K562 (cell line): Measurements from ENCODE around the gene DNAJC11. TPM values are rescaled to one million over a fixed set of nuclear protein-coding genes. Genes with fewer than 3 reads are reported as not detected.
A peak's percentile ranks its signal among the peaks of the same experiment; 100 is the strongest.

Experiments
- ARNT ChIP-seq, 2 experiments: fragments of 450-650 bp; IDR thresholded peaks; 2 replicates each; pipeline ENCODE4 v1.6.1; 2016; ENCODE audit warnings: mild to moderate bottlenecking in 1 of 2
- DACH1 ChIP-seq: fragments of 450-650 bp; IDR thresholded peaks from 2 replicates; pipeline ENCODE4 v1.6.1; 2018; ENCODE audit not compliant: partially characterized antibody
- DEAF1 ChIP-seq: fragments of 450-650 bp; formaldehyde crosslinking; IDR thresholded peaks from 2 replicates; pipeline ENCODE4 v1.4.0; 2020; ENCODE audit warnings: mild to moderate bottlenecking, moderate library complexity
- FOS ChIP-seq: IDR thresholded peaks from 3 replicates; pipeline ENCODE4 v1.6.1; 2011; ENCODE audit not compliant: insufficient read length; ENCODE audit errors: extremely low read depth
- HDGF ChIP-seq: fragments of 450-650 bp; IDR thresholded peaks from 2 replicates; pipeline ENCODE4 v1.6.1; 2016
- IFI16 ChIP-seq: fragments of 250-450 bp; sonication (Bioruptor Pico); IDR thresholded peaks from 2 replicates; pipeline ENCODE4 v2.1.2; 2022; ENCODE audit warnings: mild to moderate bottlenecking, inconsistent platforms
- ILF3 ChIP-seq: fragments of 450-650 bp; IDR thresholded peaks from 2 replicates; pipeline ENCODE4 v1.6.1; 2018; ENCODE audit warnings: antibody characterized with exemption, mild to moderate bottlenecking, moderate library complexity, borderline replicate concordance
- NR2C1 ChIP-seq, 2 experiments: fragments of 450-650 bp; IDR thresholded peaks; 2 replicates each; pipeline ENCODE4 v1.6.1; 2017; ENCODE audit warnings: mild to moderate bottlenecking in 2 of 2, antibody characterized with exemption in 1 of 2, inconsistent platforms in 1 of 2, missing compliant biosample characterization in 1 of 2, missing genetic modification characterization in 1 of 2
- PHF8 ChIP-seq: fragments of 200-600 bp; sonication (generic); IDR thresholded peaks from 2 replicates; pipeline ENCODE4 v1.6.1; 2012; ENCODE audit warnings: mixed run types, mild to moderate bottlenecking, inconsistent platforms, low read length, moderate library complexity, borderline replicate concordance
- PRPF4 ChIP-seq: fragments of 200-400 bp; formaldehyde crosslinking; IDR thresholded peaks from one replicate; pipeline ENCODE4 v1.6.1; 2017; ENCODE audit warnings: low read length, low read depth, mild to moderate bottlenecking; ENCODE audit not compliant: insufficient read depth, poor library complexity, severe bottlenecking
- RFX7 ChIP-seq: fragments of 250-450 bp; sonication (Bioruptor Pico); IDR thresholded peaks from 2 replicates; pipeline ENCODE4 v1.5.1; 2021; ENCODE audit warnings: mild to moderate bottlenecking
- RUNX1 ChIP-seq: sonication (generic); IDR thresholded peaks from 2 replicates; pipeline ENCODE4 v1.6.1; 2016; ENCODE audit warnings: antibody characterized with exemption, low read depth
- SFPQ ChIP-seq: fragments of 200-400 bp; formaldehyde crosslinking; IDR thresholded peaks from 2 replicates; pipeline ENCODE4 v1.6.1; 2017; ENCODE audit warnings: mild to moderate bottlenecking, low read depth, low read length, moderate library complexity
- SMAD3 ChIP-seq: fragments of 450-650 bp; formaldehyde crosslinking; conservative IDR thresholded peaks from 2 replicates; pipeline ENCODE4 v1.4.0; 2020; ENCODE audit warnings: mild to moderate bottlenecking
- SMC3 ChIP-seq: conservative IDR thresholded peaks from 2 replicates; pipeline ENCODE4 v1.6.1; 2011; ENCODE audit warnings: low read depth, low read length, improper control_type of control experiment; ENCODE audit not compliant: insufficient read depth
- TEAD4 ChIP-seq, 2 experiments: sonication (generic) in 1 of 2; formaldehyde crosslinking in 1 of 2; IDR thresholded peaks; 2 replicates each; pipeline versions ENCODE4 v1.6.1 to v1.8.0; 2012 to 2022; ENCODE audit warnings: borderline replicate concordance in 1 of 2, inconsistent platforms in 1 of 2, low read length in 1 of 2, mild to moderate bottlenecking in 1 of 2, missing genetic modification reagents in 1 of 2
- UBTF ChIP-seq, 2 experiments: IDR thresholded peaks; 2 replicates each; pipeline ENCODE4 v1.6.1; 2012; ENCODE audit warnings: improper control_type of control experiment in 2 of 2, low read depth in 2 of 2, low read length in 2 of 2, borderline replicate concordance in 1 of 2
- XRCC5 ChIP-seq: fragments of 200-400 bp; formaldehyde crosslinking; IDR thresholded peaks from 2 replicates; pipeline ENCODE4 v1.6.1; 2017; ENCODE audit warnings: low read depth, mild to moderate bottlenecking, low read length
- ZBTB17 ChIP-seq: fragments of 450-650 bp; formaldehyde crosslinking; IDR thresholded peaks from 2 replicates; pipeline ENCODE4 v1.4.0; 2020; ENCODE audit warnings: mild to moderate bottlenecking
- ZBTB8A ChIP-seq: fragments of 450-650 bp; IDR thresholded peaks from 2 replicates; pipeline ENCODE4 v1.6.1; 2018; ENCODE audit warnings: mild to moderate bottlenecking, moderate library complexity; ENCODE audit not compliant: partially characterized antibody
- ZFP36 ChIP-seq: fragments of 150-350 bp; IDR thresholded peaks from 2 replicates; pipeline ENCODE4 v1.6.1; 2018; ENCODE audit warnings: low read length, low read depth; ENCODE audit not compliant: partially characterized antibody
- ZNF444 ChIP-seq: fragments of 250-450 bp; sonication (Bioruptor Pico); IDR thresholded peaks from 2 replicates; pipeline ENCODE4 v1.4.0; 2020; ENCODE audit warnings: mild to moderate bottlenecking, moderate library complexity
- polyA plus RNA-seq, 8 experiments: library from polyadenylated mRNA; depleted of rRNA in 4 of 8; stranded (reverse) in 5 of 8; unstranded in 3 of 8; fragments of >200 nt; fragmentation: Nextera tagmentation in 2 of 8; fragmentation: Illumina TruSeq in 1 of 8; extraction: Ambion mirVana in 2 of 8; extraction: Trizol in 1 of 8; gene quantifications; 2 replicates each; pipeline versions ENCODE4 v1.2.1 to v1.2.3, GENCODE V29; 2011 to 2014; ENCODE audit warnings: inconsistent platforms in 1 of 8, missing spikeins in 1 of 8
- total RNA-seq, 7 experiments: library from RNA; depleted of rRNA in 6 of 7; stranded (reverse); fragments of >200 nt in 6 of 7; fragmentation: Illumina TruSeq in 2 of 7; extraction: Trizol in 2 of 7; gene quantifications; 2 replicates each; pipeline versions ENCODE4 v1.2.1 to v1.2.3, GENCODE V29; 2011 to 2021; ENCODE audit warnings: low replicate concordance in 1 of 7

DNAJC11 gene
- total and polyA plus RNA-seq, 9 of the 15 experiments (the other 6 are each of a cell fraction or from before 2014, with no cell fraction given) = 14.1 to 123 (median 76.6) TPM

GRCh38 chr1:6614929-6615785 lies 86.5 kb downstream of the DNAJC11 start (continued):
- TF ChIP-seq IFI16 (no peak), ZNF444 (CRISPR knock-in tag) (no peak), SMAD3 (no peak), SFPQ (no peak), ILF3 (no peak), ZFP36 (no peak), SMC3 (no peak), ZBTB8A (no peak), RUNX1 (no peak), PRPF4 (no peak), ZBTB17 (CRISPR knock-in tag) (no peak), RFX7 (CRISPR knock-in tag) (no peak), FOS (no peak), NR2C1 (IDR thresholded peaks at IDR 0.05) (no peak), NR2C1 (tag; IDR thresholded peaks at IDR 0.05) (no peak), HDGF (no peak), XRCC5 (no peak), TEAD4 (IDR thresholded peaks at IDR 0.05; ENCODE audit: low read length) (peak; percentile 53), TEAD4 (CRISPR knock-in tag; IDR thresholded peaks at IDR 0.05; ENCODE audit: borderline replicate concordance) (no peak), PHF8 (peak; percentile 24; the same call in 1 of the 2 replicates), UBTF (IDR thresholded peaks at IDR 0.05; ENCODE audit: borderline replicate concordance in 1 of 2, low read depth in 2 of 2, low read length in 2 of 2) (peak; percentile 75; a peak in 2 of 4 replicates), DEAF1 (CRISPR knock-in tag) (no peak), ARNT (IDR thresholded peaks at IDR 0.05) (no peak), DACH1 (no peak)
